Stimulated activated CD4-positive, alpha-beta T cell treated with anti-CD3 and anti-CD28 coated beads, Interleukin-2, amount 100 ng/mL, for 24 hours (primary cell): ENCODE data around the gene ACP3.
"Not testable (repeated sequence)": the region's sequence is repeated elsewhere in the genome, so short reads cannot be mapped to it uniquely, and the experiment has no call there.

Experiments
- DNase-seq, 2 donors: peaks; one replicate each; pipeline ENCODE4 v3.0.0-alpha.2; 2020

Gene ACP3

GRCh38 chr3:132317229-132317948 lies at the start of gene ACP3:
TSS of gene ACP3 (plus strand) at chr3:132317407. CDS start at chr3:132317457, 50 bp downstream.
- DNase-seq, result no peak

- DNase-seq, result no peak
Observed at GRCh38 chr3:132268956-132269355, 48.3 kb upstream of the ACP3 start.

GRCh38 chr3:132273036-132273435 lies 44.2 kb upstream of the ACP3 start:
- DNase-seq, result no peak

GRCh38 chr3:132276228-132276906 lies 40.8 kb upstream of the ACP3 start:
- DNase-seq, result no peak

- DNase-seq, result no peak
Observed at GRCh38 chr3:132279030-132279429, 38.2 kb upstream of the ACP3 start.

- no peak for DNase-seq
Observed at GRCh38 chr3:132283440-132283839, 33.8 kb upstream of the ACP3 start.

GRCh38 chr3:132283916-132284405 lies 33.2 kb upstream of the ACP3 start:
- no peak for DNase-seq

GRCh38 chr3:132284781-132285619 lies 32.2 kb upstream of the ACP3 start:
- DNase-seq, result no peak

- no peak for DNase-seq
Observed at GRCh38 chr3:132285620-132285945, 31.6 kb upstream of the ACP3 start.

GRCh38 chr3:132286035-132286434 lies 31.2 kb upstream of the ACP3 start:
- no peak for DNase-seq

- no peak for DNase-seq
Observed at GRCh38 chr3:132288357-132288756, 28.9 kb upstream of the ACP3 start.

GRCh38 chr3:132289316-132289715 lies 27.9 kb upstream of the ACP3 start:
- no peak for DNase-seq

GRCh38 chr3:132290833-132291232 lies 26.4 kb upstream of the ACP3 start:
- no peak for DNase-seq

- no peak for DNase-seq
Observed at GRCh38 chr3:132292042-132292441, 25.2 kb upstream of the ACP3 start.

GRCh38 chr3:132293251-132293650 lies 24.0 kb upstream of the ACP3 start:
- no peak for DNase-seq

GRCh38 chr3:132294906-132295305 lies 22.3 kb upstream of the ACP3 start:
- DNase-seq, result no peak

GRCh38 chr3:132303336-132304201 lies 13.6 kb upstream of the ACP3 start:
- not testable (repeated sequence) for DNase-seq

- DNase-seq, result not testable (repeated sequence)
Observed at GRCh38 chr3:132304351-132304750, 12.9 kb upstream of the ACP3 start.

- DNase-seq, result not testable (repeated sequence)
Observed at GRCh38 chr3:132310057-132310456, 7.2 kb upstream of the ACP3 start.

- no peak for DNase-seq
Observed at GRCh38 chr3:132311316-132311715, 5.9 kb upstream of the ACP3 start.

GRCh38 chr3:132311841-132312240 lies 5.4 kb upstream of the ACP3 start:
- no peak for DNase-seq

GRCh38 chr3:132315851-132316250 lies 1.4 kb upstream of the ACP3 start:
- no peak for DNase-seq

- DNase-seq, result no peak
Observed at GRCh38 chr3:132318451-132318850, 1.2 kb downstream of the ACP3 start.
